Measurements from ENCODE around the gene NR1H2.
"Not testable (repeated sequence)": the region's sequence is repeated elsewhere in the genome, so short reads cannot be mapped to it uniquely, and the experiment has no call there.

NR1H2 gene

GRCh38 chr19:50378863-50379236, 2.6 kb downstream of the NR1H2 start:
- DNase-seq = no peak

GRCh38 chr19:50379602-50380001, 3.3 kb downstream of the NR1H2 start:
- DNase-seq = no peak

DNA sequence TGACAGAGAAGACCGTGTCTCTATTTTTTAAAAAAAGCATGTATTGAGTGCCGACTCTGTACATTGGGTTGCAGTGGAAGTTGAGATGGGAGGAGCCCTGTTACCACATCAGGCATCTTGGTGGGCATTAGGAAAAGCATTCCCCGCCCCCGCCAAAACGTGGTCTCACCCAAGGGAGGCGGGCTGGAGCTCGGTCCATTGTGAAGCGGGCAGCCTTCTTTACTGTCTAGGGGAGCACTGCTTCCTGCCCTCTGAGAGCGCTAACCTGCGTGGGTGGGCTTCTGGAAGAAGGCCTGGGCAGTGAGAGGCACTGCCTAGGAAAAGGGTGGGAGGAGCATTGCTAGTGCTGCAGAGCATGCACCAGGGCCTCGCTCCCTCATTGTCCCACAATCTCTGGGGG, 3.9 kb downstream of the NR1H2 start:
- no peak for DNase-seq

DNA sequence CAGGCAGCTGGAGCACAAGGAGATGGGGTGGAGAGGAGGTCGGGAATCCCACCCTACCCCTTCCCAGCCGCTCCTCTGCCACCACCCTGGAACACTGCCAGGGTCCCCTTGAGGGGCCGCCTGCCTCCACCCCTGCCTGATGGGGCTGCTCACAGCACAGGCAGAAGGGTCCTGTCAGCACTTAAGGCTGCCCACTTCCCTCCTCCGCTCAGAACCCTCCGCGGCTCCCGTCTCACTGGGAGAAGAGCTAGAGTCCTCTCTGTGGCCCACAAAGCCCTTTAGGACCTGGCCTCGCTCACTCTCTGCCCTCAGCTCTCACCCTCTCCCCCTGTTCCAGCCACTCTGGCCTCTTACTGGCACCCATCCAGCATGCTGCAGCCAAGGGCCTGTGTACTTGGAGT, 4.5 kb downstream of the NR1H2 start:
- no peak for DNase-seq

DNA sequence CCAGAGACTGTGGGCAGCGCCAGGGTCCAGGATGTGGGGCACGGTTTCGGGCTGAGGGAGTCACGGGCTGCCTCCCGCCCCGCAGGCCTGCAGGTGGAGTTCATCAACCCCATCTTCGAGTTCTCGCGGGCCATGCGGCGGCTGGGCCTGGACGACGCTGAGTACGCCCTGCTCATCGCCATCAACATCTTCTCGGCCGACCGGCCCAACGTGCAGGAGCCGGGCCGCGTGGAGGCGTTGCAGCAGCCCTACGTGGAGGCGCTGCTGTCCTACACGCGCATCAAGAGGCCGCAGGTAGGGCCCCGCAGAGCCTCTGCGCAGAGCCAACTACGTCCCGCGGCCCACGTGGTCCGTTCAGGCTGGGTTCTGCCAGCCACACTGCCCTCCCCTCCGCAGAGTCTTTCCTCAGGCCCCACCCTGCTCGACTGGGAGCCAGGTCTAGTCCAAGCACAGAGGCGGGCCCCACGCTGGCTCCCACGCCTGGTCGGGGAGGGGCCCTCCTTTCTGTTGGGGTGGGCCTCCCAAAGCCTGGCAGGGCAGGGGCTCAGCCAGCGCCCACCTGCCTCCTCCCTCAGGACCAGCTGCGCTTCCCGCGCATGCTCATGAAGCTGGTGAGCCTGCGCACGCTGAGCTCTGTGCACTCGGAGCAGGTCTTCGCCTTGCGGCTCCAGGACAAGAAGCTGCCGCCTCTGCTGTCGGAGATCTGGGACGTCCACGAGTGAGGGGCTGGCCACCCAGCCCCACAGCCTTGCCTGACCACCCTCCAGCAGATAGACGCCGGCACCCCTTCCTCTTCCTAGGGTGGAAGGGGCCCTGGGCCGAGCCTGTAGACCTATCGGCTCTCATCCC, 5.8 kb downstream of the NR1H2 start:
- no peak for DNase-seq

DNA sequence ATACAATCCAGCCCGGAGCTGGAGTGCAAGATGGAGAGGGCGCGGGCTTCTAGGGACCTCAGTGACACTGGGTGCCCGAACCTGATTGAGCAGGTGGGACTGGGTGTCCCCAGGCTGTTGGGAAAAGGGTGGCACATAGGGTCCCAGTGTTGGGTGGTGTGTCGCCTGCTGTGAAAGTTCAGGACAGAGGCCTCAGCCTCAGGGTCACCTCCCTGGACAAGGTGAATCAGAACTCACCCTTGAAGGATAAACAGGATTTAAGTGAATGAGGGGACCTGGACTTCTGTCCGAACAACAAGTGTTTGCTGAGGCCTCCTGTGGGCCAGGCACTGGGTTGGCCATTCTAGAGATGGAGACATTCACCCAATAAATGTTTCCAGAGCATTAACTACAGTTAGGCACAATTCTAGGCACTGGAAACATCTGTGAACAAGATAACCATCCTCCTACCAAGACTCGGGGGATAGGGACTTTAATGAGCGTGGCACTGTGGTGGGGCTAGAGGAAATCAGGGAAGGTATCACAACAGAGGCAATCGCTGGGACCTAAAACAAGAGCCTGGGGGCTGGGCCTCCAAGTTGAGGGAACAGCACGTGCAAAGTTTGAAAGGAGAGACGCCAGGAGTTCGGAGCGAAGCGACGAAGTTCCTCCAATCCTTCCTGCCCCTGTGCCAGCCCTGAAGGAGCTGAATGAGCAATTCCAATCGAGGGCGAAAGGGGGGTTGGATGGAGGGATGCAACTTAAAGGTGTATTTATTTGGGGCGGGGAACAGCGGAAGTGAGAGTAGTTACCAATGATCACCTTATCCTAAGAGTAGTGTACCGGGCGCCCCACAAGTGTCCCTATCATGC, 7.0 kb downstream of the NR1H2 start:
- no peak for DNase-seq

- peak; percentile 97 to 99 (median 99) for DNase-seq
These were observed 7.8 kb downstream of the NR1H2 start, which contains the start of gene POLD1 for GRCh38 chr19:50383852-50384684. Gene POLD1 (plus strand): TSS chr19:50384347. CDS start chr19:50398852, 14,505 bp downstream.

DNA sequence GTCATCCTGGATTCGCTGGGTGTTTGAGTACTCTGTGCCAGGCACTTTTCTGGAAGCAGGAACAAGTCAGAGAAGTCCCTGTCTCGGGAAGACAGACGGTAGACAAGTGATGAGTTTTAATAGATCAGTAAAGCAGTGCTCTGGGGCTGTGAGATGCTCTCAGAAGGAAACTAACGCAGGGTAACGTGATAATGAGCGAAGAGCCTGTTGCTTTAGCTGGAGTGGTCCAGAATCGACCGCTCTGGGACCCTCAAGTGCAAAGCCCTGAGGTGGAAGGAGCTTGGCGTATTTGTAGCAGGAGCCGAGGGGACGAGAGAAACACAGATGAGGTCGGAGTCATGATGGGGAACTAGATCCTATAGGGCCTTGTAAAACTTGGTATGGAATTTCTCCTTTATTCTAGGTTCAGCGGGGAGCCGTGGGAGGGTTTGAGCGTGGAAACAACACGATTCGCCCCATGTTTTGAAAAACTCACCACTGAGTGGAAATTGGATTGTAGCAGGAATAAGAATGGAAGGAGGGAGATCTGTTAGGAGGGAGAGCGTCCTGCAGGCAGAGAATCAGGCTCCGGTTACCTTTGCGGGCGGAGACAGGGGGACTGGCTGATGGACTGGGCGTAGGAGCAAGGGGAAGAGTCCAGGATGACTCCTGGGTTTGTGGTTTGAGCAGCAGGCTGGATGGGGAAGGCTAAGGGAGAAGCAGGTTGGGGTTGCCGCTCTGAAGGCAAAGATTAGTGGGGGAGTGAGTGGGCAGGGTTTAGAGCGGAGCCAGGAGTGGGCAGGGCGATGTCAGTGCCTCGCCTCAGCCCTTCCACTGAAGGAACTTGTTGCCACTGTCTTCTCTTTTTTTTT, 8.7 kb downstream of the NR1H2 start:
- no peak for DNase-seq

GRCh38 chr19:50387176-50387867, 11.1 kb downstream of the NR1H2 start:
- DNase-seq = no peak

DNA sequence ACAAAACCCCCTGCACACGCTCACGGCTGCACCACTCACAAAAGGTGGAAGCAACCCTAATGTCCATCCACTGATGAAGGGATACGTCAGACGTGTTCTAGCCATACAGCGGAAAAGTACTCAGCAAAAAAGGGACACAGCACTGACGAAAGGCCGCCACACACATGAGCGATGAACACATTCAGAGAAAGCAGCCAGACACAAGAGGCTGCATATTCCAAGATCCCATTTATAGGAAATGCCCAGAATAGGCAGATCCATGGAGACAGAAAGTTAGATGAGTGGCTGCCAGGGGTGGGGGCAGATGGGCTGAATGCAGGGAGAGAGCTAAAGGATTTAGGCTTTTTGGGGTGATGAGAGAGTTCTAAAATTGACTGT, 11.6 kb downstream of the NR1H2 start:
- DNase-seq = no peak

GRCh38 chr19:50390295-50390694, 14.0 kb downstream of the NR1H2 start:
- DNase-seq = not testable (repeated sequence)

DNA sequence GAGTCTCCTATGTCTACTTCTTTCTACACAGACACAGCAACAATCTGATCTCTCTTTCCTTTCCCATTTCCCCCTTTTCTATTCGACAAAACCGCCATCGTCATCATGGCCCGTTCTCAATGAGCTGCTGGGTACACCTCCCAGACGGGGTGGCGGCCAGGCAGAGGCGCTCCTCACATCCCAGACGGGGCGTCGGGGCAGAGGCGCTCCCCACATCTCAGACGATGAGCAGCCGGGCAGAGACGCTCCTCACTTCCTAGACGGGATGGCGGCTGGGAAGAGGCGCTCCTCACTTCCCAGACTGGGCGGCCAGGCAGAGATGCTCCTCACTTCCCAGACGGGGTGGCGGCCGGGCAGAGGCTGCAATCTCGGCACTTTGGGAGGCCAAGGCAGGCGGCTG, 14.7 kb downstream of the NR1H2 start:
- DNase-seq = not testable (repeated sequence)

GRCh38 chr19:50392759-50393158, 16.5 kb downstream of the NR1H2 start:
- DNase-seq = no peak

DNA sequence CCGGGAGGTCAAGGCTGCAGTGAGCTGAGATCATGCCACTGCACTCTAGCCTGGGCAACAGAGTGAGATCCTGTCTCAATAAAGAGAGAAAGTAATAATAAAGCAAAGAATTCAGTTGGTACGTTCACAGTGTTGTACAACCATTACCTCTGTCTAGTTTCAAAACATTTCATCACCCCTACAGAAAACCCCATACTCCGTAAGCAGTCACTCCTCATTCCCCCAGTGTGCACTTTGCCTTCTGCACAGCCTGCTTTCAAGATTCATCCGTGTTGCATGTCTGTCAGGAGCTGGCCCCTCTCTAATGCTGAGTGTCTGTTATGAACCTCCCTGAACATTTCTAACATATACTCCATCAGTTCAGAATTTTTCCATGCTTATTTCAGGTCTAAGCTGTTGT, 17.3 kb downstream of the NR1H2 start:
- DNase-seq = no peak

- no peak for DNase-seq
These were observed 17.8 kb downstream of the NR1H2 start for GRCh38 chr19:50394017-50394416.

- no peak for DNase-seq
These were observed 22.6 kb downstream of the NR1H2 start for GRCh38 chr19:50398675-50399367.

- no peak for DNase-seq
These were observed 23.1 kb downstream of the NR1H2 start for GRCh38 chr19:50399368-50399745.

DNA sequence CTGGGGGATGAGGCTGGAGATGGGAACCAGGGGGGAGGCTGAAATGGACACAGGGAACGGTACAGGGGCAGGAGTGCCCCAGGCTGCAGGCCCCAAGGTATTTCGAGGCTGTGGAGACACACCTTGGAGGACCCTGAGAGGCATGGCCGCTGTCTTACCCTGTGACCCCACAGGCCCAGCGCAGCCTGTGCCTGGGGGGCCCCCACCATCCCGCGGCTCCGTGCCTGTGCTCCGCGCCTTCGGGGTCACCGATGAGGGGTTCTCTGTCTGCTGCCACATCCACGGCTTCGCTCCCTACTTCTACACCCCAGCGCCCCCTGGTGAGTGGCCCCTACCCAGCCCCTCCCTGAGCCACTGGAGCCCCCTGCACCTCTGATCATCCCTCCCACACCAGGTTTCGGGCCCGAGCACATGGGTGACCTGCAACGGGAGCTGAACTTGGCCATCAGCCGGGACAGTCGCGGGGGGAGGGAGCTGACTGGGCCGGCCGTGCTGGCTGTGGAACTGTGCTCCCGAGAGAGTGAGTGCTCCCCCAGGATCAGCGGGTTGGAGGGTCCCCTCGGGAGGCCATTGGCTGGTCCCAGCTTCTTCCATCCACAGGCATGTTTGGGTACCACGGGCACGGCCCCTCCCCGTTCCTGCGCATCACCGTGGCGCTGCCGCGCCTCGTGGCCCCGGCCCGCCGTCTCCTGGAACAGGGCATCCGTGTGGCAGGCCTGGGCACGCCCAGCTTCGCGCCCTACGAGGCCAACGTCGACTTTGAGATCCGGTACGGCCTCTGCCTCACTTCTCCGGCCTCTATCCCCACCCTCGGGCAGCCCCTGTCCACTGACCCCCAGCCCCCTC, 25.6 kb downstream of the NR1H2 start:
- DNase-seq = no peak

DNA sequence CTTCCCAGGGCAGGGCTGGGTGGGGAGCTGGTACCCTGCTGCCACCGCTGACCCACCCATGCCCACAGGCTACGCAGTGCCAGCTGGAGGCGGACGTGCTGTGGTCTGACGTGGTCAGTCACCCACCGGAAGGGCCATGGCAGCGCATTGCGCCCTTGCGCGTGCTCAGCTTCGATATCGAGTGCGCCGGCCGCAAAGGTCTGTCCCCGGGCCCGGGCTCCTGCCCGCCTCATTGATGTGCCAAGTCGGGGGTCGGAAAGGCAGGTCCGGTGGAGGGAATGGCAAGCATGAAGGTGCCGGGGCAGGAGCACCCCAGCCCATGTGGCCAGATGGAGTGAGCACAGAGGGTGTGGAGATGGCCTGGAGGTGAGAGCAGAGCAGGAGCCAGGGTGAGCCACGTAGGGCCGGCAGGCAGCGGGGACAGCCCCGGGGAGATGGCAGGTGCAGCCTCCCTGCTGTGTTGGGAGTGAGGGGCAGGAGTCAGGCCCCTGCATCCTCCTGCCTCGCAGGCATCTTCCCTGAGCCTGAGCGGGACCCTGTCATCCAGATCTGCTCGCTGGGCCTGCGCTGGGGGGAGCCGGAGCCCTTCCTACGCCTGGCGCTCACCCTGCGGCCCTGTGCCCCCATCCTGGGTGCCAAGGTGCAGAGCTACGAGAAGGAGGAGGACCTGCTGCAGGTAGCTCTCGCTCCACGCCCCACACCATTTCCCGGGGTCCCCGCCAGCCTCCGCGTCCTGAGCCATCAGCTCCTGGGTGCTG, 26.5 kb downstream of the NR1H2 start:
- no peak for DNase-seq
